HepG2 (cell line): ENCODE results near the gene NME9. TPM values are rescaled to one million over a fixed set of nuclear protein-coding genes. Genes with fewer than 3 reads are reported as not detected.

Source experiments
- ATAC-seq: fragments of 200-7000 bp; cut with Tn5 transposase; 3 replicates; pipeline ENCODE4 v1.9.1; 2020; ENCODE audit warnings: mild to moderate bottlenecking, moderate library complexity
- BruUV-seq: library from RNA; stranded (reverse); fragments of 400-500 nt; replicated peaks from 2 replicates; lab custom pipeline; 2021; lab: Mats Ljungman, UMichigan
- CTCF ChIA-PET: fragments of 300-600 bp; formaldehyde crosslinking; extraction: SDS; loops from one replicate; lab custom pipeline; 2021; ENCODE audit warnings: low total read pairs, inconsistent platforms, low intra/inter-chr PET ratio; lab: Yijun Ruan, JAX
- POLR2A ChIA-PET: fragments of 350-600 bp; sonication (Branson Sonifier 250); formaldehyde crosslinking; loops from one replicate; lab custom pipeline; 2020; ENCODE audit warnings: antibody characterized with exemption, inconsistent platforms; lab: Yijun Ruan, JAX
- DNase-seq: peaks from one replicate; pipeline ENCODE4 v3.0.0-alpha.2; 2015; ENCODE audit warnings: low spot score
- FAIRE-seq: peaks from 3 replicates; lab custom pipeline; 2011; peaks lifted over from hg19 to GRCh38; lab: Jason Lieb, UNC
- H2AFZ ChIP-seq: one replicate; pipeline ENCODE4 v1.6.1; 2011; ENCODE audit warnings: low read length, inconsistent platforms
- H3K27ac ChIP-seq: fragments of 300-600 bp; 3 replicates; pipeline ENCODE4 v1.8.0; 2011; ENCODE audit warnings: mixed run types, mild to moderate bottlenecking, mixed read lengths, low read length, inconsistent platforms; ENCODE audit not compliant: insufficient read depth; ENCODE audit errors: extremely low read length
- H3K27me3 ChIP-seq, 2 experiments: fragments of 200-600 bp in 1 of 2; 2 replicates in 1 of 2; 3 replicates in 1 of 2; pipeline versions ENCODE4 v1.6.0 to v1.8.0; 2011; ENCODE audit warnings: low read length in 2 of 2, mild to moderate bottlenecking in 2 of 2, moderate library complexity in 2 of 2, inconsistent platforms in 1 of 2; ENCODE audit not compliant: insufficient read depth in 2 of 2, control insufficient read depth in 1 of 2
- H3K36me3 ChIP-seq, 2 experiments: fragments of 200-600 bp in 1 of 2; replicated peaks in 1 of 2; 2 replicates in 1 of 2; 3 replicates in 1 of 2; pipeline versions ENCODE4 v1.5.1 to v1.8.0; 2011; ENCODE audit warnings: low read length in 2 of 2, inconsistent platforms in 1 of 2; ENCODE audit not compliant: insufficient read depth in 2 of 2, control insufficient read depth in 1 of 2
- H3K4me1 ChIP-seq: 2 replicates; pipeline ENCODE4 v1.5.1; 2012; ENCODE audit warnings: low read length, inconsistent platforms; ENCODE audit not compliant: insufficient read depth
- H3K4me2 ChIP-seq: 2 replicates; pipeline ENCODE4 v1.6.0; 2011; ENCODE audit warnings: low read depth, low read length, inconsistent platforms
- H3K4me3 ChIP-seq, 3 experiments: fragments of 200-600 bp in 1 of 3; sonication (generic), shearing (Covaris generic) in 1 of 3; replicated peaks in 1 of 3; 2 replicates each; pipeline ENCODE4 v1.5.1; 2011 to 2016; ENCODE audit warnings: low read length in 3 of 3, inconsistent platforms in 2 of 3, low read depth in 2 of 3, mild to moderate bottlenecking in 2 of 3, control low read depth in 1 of 3, mixed read lengths in 1 of 3; ENCODE audit not compliant: insufficient read depth in 1 of 3
- H3K79me2 ChIP-seq: one replicate; pipeline ENCODE4 v1.6.1; 2011; ENCODE audit warnings: low read length, inconsistent platforms; ENCODE audit not compliant: insufficient read depth
- H3K9ac ChIP-seq: 2 replicates; pipeline ENCODE4 v1.6.0; 2011; ENCODE audit warnings: mild to moderate bottlenecking, low read depth, low read length, inconsistent platforms; ENCODE audit not compliant: insufficient read depth
- H3K9me3 ChIP-seq: 2 replicates; pipeline ENCODE4 v1.5.1; 2012; ENCODE audit warnings: mild to moderate bottlenecking, low read length
- H4K20me1 ChIP-seq: 2 replicates; pipeline ENCODE4 v1.6.0; 2011; ENCODE audit warnings: inconsistent platforms, mild to moderate bottlenecking, low read length, moderate library complexity; ENCODE audit not compliant: insufficient read depth
- CREBL2 ChIP-seq: sonication (generic); formaldehyde crosslinking; IDR thresholded peaks from 2 replicates; pipeline ENCODE4 v1.8.1; 2023; ENCODE audit warnings: missing genetic modification reagents, mild to moderate bottlenecking, borderline replicate concordance
- HNF4A ChIP-seq: sonication (generic); formaldehyde crosslinking; IDR thresholded peaks from 2 replicates; pipeline ENCODE4 v1.4.0; 2020; ENCODE audit warnings: missing genetic modification reagents
- NCOA2 ChIP-seq: sonication (generic); formaldehyde crosslinking; IDR thresholded peaks from 2 replicates; pipeline ENCODE4 v1.8.0; 2022; ENCODE audit warnings: inconsistent platforms
- SOX6 ChIP-seq, 2 experiments: fragments of 450-650 bp in 1 of 2; sonication (generic) in 1 of 2; formaldehyde crosslinking in 1 of 2; IDR thresholded peaks; 2 replicates each; pipeline versions ENCODE4 v1.4.0 to v1.6.1; 2017 to 2020; ENCODE audit warnings: antibody characterized with exemption in 1 of 2, mild to moderate bottlenecking in 1 of 2, missing genetic modification reagents in 1 of 2
- SPEN ChIP-seq: sonication (generic); formaldehyde crosslinking; IDR thresholded peaks from 2 replicates; pipeline ENCODE4 v1.5.1; 2020; ENCODE audit warnings: low read depth, mild to moderate bottlenecking, missing genetic modification reagents
- STAT5B ChIP-seq: sonication (generic); formaldehyde crosslinking; IDR thresholded peaks from 2 replicates; pipeline ENCODE4 v1.4.0; 2020; ENCODE audit warnings: missing genetic modification reagents
- TCF7L2 ChIP-seq: IDR thresholded peaks from 2 replicates; pipeline ENCODE4 v1.6.1; 2011; ENCODE audit warnings: mild to moderate bottlenecking, low read depth, low read length, moderate library complexity
- ZBTB25 ChIP-seq: IDR thresholded peaks from 2 replicates; pipeline ENCODE4 v1.6.1; 2018; ENCODE audit warnings: missing genetic modification reagents
- ZFX ChIP-seq: sonication (generic); formaldehyde crosslinking; IDR thresholded peaks from 2 replicates; pipeline ENCODE4 v1.4.0; 2020; ENCODE audit warnings: mild to moderate bottlenecking, low read depth, missing genetic modification reagents, moderate library complexity
- ZFY ChIP-seq: sonication (generic); formaldehyde crosslinking; IDR thresholded peaks from 2 replicates; pipeline ENCODE4 v1.4.0; 2020; ENCODE audit warnings: missing genetic modification reagents
- ZNF383 ChIP-seq: sonication (generic); formaldehyde crosslinking; IDR thresholded peaks from 2 replicates; pipeline ENCODE4 v1.4.0; 2020; ENCODE audit warnings: missing genetic modification reagents, mild to moderate bottlenecking, borderline replicate concordance
- ZNF616 ChIP-seq: sonication (generic); formaldehyde crosslinking; IDR thresholded peaks from 2 replicates; pipeline ENCODE4 v1.5.0; 2020; ENCODE audit warnings: low read depth, mild to moderate bottlenecking, missing genetic modification reagents
- WGBS: methylation state at CpG from one replicate; pipeline ENCODE4 v1.1.6; 2017; ENCODE audit warnings: low lambda C conversion rate; 5-methylcytosine and 5-hydroxymethylcytosine counted together
- in situ Hi-C: cut with HindIII; loops from 2 replicates; pipeline ENCODE4 v1.10.0; 2017; ENCODE audit warnings: low pct_unique_long_range_greater_than_20kb; ENCODE audit not compliant: extremely low pct_ligation_motif_present
- intact Hi-C: fragments of 100-400 bp; cut with micrococcal nuclease; formaldehyde crosslinking; loops from one replicate; pipeline ENCODE4 v1.10.0; 2022; ENCODE audit not compliant: unreplicated experiment
- polyA plus RNA-seq, 8 experiments: library from polyadenylated mRNA; depleted of rRNA in 3 of 8; stranded (reverse) in 7 of 8; unstranded in 1 of 8; fragments of >200 nt; fragmentation: Illumina TruSeq in 4 of 8; extraction: Trizol in 4 of 8; gene quantifications; 2 replicates each; pipeline versions ENCODE4 v1.2.1 to v1.2.3, GENCODE V29; 2011 to 2016; ENCODE audit warnings: low read depth in 4 of 8, missing spikeins in 1 of 8, mixed read lengths in 1 of 8; ENCODE audit not compliant: insufficient read depth in 1 of 8
- total RNA-seq, 5 experiments: library from RNA; depleted of rRNA; stranded (reverse); fragments of >200 nt; fragmentation: Illumina TruSeq; extraction: Trizol; gene quantifications; 2 replicates each; pipeline ENCODE4 v1.2.3, GENCODE V29; 2016; ENCODE audit warnings: low read depth in 1 of 5
- TF ChIP-seq, protein P1 (sequence below): sonication (generic); formaldehyde crosslinking; IDR thresholded peaks from 2 replicates; pipeline ENCODE4 v1.8.0; 2022; ENCODE audit warnings: mild to moderate bottlenecking, missing genetic modification reagents

Gene NME9
- total and polyA plus RNA-seq, 2 of the 13 experiments (the other 11 are each of a cell fraction or from before 2014, with no cell fraction given) = not detected

GRCh38 chr3:138344754-138345153 is 15.1 kb upstream of the NME9 start:
- CTCF ChIA-PET = no interaction called here
- intact Hi-C loops = loop anchor here (5.0 kb wide), 1 partner anchor 157 kb away; the partner anchor contains the start of gene ARMC8
- in situ Hi-C loops = loop anchor here (5.0 kb wide), 1 partner anchor 53 kb away; no protein-coding TSS in a partner anchor

More at GRCh38 chr3:138344754-138345153, 15.1 kb upstream of the NME9 start:
- Histone ChIP-seq H3K9ac (no peak overlapping the region), H3K27me3 (peaks cover 0 to 4% of the 10 kb centered on the region in 2 experiments; a peak in 1 of 5 replicates), H4K20me1 (no peaks in the 10 kb centered on the region), H3K4me3 (no peak overlapping the region), H3K4me2 (no peak overlapping the region; the same call in 1 of the 2 replicates), H3K27ac (no peak overlapping the region), H2AFZ (no peak overlapping the region), H3K9me3 (no peaks in the 10 kb centered on the region), H3K79me2 (no peaks in the 10 kb centered on the region), H3K36me3 (no peaks in the 10 kb centered on the region), H3K4me1 (peaks cover 39% of the 10 kb centered on the region)
- ATAC-seq (no peak), FAIRE-seq (peak; percentile 74), DNase-seq (no peak)
- no TSS peak for BruUV-seq
- TF ChIP-seq SOX6 (IDR thresholded peaks at IDR 0.05) = no peak
- TF ChIP-seq SOX6 (CRISPR knock-in tag; IDR thresholded peaks at IDR 0.05) = 0 out of 2 replicates have a peak, but pooled peaks have one; percentile 11
- no peak for TF ChIP-seq CREBL2
- TF ChIP-seq ZFY (CRISPR knock-in tag) = peak; percentile 29; the same call in 1 of the 2 replicates
- TF ChIP-seq ZNF616 (CRISPR knock-in tag) = no peak
- no peak for TF ChIP-seq NCOA2 (CRISPR knock-in tag)
- 0 out of 2 replicates have a peak, but pooled peaks have one; percentile 28 for TF ChIP-seq ZFX
- TF ChIP-seq, protein P1, sequence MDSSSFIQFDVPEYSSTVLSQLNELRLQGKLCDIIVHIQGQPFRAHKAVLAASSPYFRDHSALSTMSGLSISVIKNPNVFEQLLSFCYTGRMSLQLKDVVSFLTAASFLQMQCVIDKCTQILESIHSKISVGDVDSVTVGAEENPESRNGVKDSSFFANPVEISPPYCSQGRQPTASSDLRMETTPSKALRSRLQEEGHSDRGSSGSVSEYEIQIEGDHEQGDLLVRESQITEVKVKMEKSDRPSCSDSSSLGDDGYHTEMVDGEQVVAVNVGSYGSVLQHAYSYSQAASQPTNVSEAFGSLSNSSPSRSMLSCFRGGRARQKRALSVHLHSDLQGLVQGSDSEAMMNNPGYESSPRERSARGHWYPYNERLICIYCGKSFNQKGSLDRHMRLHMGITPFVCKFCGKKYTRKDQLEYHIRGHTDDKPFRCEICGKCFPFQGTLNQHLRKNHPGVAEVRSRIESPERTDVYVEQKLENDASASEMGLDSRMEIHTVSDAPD (CRISPR knock-in tag) = 0 out of 2 replicates have a peak, but pooled peaks have one; percentile 49
- TF ChIP-seq TCF7L2 = no peak
- no peak for TF ChIP-seq STAT5B (CRISPR knock-in tag)
- TF ChIP-seq ZNF383 (CRISPR knock-in tag) = no peak
- TF ChIP-seq HNF4A = no peak
- no peak for TF ChIP-seq ZBTB25 (CRISPR knock-in tag)
- no peak for TF ChIP-seq SPEN (CRISPR knock-in tag)
- WGBS = 13% methylated on average over 1 of the region's 1 CpG
- POLR2A ChIA-PET = no interaction called here
